GM19452 (cell line): ENCODE data around the gene CARNS1.
"Not testable (repeated sequence)": the region's sequence is repeated elsewhere in the genome, so short reads cannot be mapped to it uniquely, and the experiment has no call there.

ENCODE experiments used
- ATAC-seq: cut with Tn5 transposase; IDR thresholded peaks from one replicate; pipeline ENCODE4 v1.9.1; 2021; ENCODE audit not compliant: unreplicated experiment

Gene CARNS1

GRCh38 chr11:67423891-67424613 is 8.6 kb downstream of the CARNS1 start:
- ATAC-seq: no peak

GRCh38 chr11:67427364-67427859 is 11.9 kb downstream of the CARNS1 start:
- not testable (repeated sequence) for ATAC-seq

- peak; percentile 84 for ATAC-seq
Measured at GRCh38 chr11:67428052-67429001, 12.8 kb downstream of the CARNS1 start, which contains the start of gene RPS6KB2. TSS of gene RPS6KB2 (plus strand) at chr11:67428494. CDS start at chr11:67428546, 52 bp downstream.

GRCh38 chr11:67429038-67429668 is 13.7 kb downstream of the CARNS1 start:
- no peak for ATAC-seq

- ATAC-seq: no peak
Measured at GRCh38 chr11:67429722-67430121, 14.2 kb downstream of the CARNS1 start.

- no peak for ATAC-seq
Measured at GRCh38 chr11:67431346-67432249, 16.1 kb downstream of the CARNS1 start.

GRCh38 chr11:67432655-67433349 is 17.3 kb downstream of the CARNS1 start:
- no peak for ATAC-seq

GRCh38 chr11:67433536-67434394 is 18.3 kb downstream of the CARNS1 start:
- no peak for ATAC-seq

- no peak for ATAC-seq
Measured at GRCh38 chr11:67434395-67434881, 19.0 kb downstream of the CARNS1 start.

- ATAC-seq: no peak
Measured at GRCh38 chr11:67435031-67435726, 19.7 kb downstream of the CARNS1 start.

- ATAC-seq: no peak
Measured at GRCh38 chr11:67435727-67436458, 20.4 kb downstream of the CARNS1 start.

GRCh38 chr11:67436459-67437081 is 21.1 kb downstream of the CARNS1 start:
- peak; percentile 37 for ATAC-seq

GRCh38 chr11:67437082-67437808 is 21.8 kb downstream of the CARNS1 start, which contains the start of gene PTPRCAP:
TSS of gene PTPRCAP (minus strand) at chr11:67437682. CDS start at chr11:67437619, 63 bp downstream.
- no peak for ATAC-seq

- no peak for ATAC-seq
Measured at GRCh38 chr11:67437809-67438157, 22.3 kb downstream of the CARNS1 start.

- ATAC-seq: no peak
Measured at GRCh38 chr11:67438158-67438902, 22.9 kb downstream of the CARNS1 start.
